H9 (cell line): ENCODE data around the gene SV2A. TPM values are rescaled to one million over a fixed set of nuclear protein-coding genes. Genes with fewer than 3 reads are reported as not detected.

Source experiments
- DNase-seq: peaks from one replicate; pipeline ENCODE4 v3.0.0-alpha.2; 2017
- H2AFZ ChIP-seq: one replicate; pipeline ENCODE4 v1.6.1; 2013; ENCODE audit warnings: mild to moderate bottlenecking, low read length, control low read depth, moderate library complexity
- H2AK5ac ChIP-seq: 2 replicates; pipeline ENCODE4 v1.6.1; 2013; ENCODE audit warnings: low read length, control low read depth, mixed read lengths; ENCODE audit not compliant: insufficient read length
- H2BK120ac ChIP-seq: one replicate; pipeline ENCODE4 v1.6.1; 2013; ENCODE audit warnings: low read depth, mild to moderate bottlenecking, low read length, control low read depth, inconsistent platforms; ENCODE audit not compliant: poor library complexity, severe bottlenecking
- H2BK12ac ChIP-seq: 2 replicates; pipeline ENCODE4 v1.6.1; 2013; ENCODE audit warnings: low read length, control low read depth, mixed read lengths, low read depth; ENCODE audit not compliant: insufficient read length
- H2BK15ac ChIP-seq: 2 replicates; pipeline ENCODE4 v1.6.1; 2013; ENCODE audit warnings: low read depth, low read length, control low read depth
- H2BK20ac ChIP-seq: one replicate; pipeline ENCODE4 v1.6.1; 2013; ENCODE audit warnings: low read depth, mild to moderate bottlenecking, low read length, control low read depth, inconsistent platforms; ENCODE audit not compliant: poor library complexity, severe bottlenecking
- H2BK5ac ChIP-seq: 2 replicates; pipeline ENCODE4 v1.6.1; 2013; ENCODE audit warnings: low read length, control low read depth, mixed read lengths; ENCODE audit not compliant: insufficient read length
- H3K14ac ChIP-seq: 2 replicates; pipeline ENCODE4 v1.6.1; 2013; ENCODE audit warnings: low read length, control low read depth; ENCODE audit not compliant: insufficient read depth
- H3K18ac ChIP-seq: 2 replicates; pipeline ENCODE4 v1.6.1; 2013; ENCODE audit warnings: low read depth, mild to moderate bottlenecking, mixed read lengths, low read length, control low read depth; ENCODE audit not compliant: insufficient read length
- H3K23ac ChIP-seq: 2 replicates; pipeline ENCODE4 v1.6.1; 2013; ENCODE audit warnings: low read length, control low read depth, mixed read lengths, low read depth; ENCODE audit not compliant: insufficient read length
- H3K23me2 ChIP-seq: 2 replicates; pipeline ENCODE4 v1.6.1; 2013; ENCODE audit warnings: low read depth, mild to moderate bottlenecking, mixed read lengths, low read length, control low read depth; ENCODE audit not compliant: insufficient read length, poor library complexity, severe bottlenecking
- H3K27ac ChIP-seq: 2 replicates; pipeline ENCODE4 v1.5.1; 2013; ENCODE audit warnings: low read length, control low read depth, mixed read lengths, low read depth; ENCODE audit not compliant: insufficient read length
- H3K27me3 ChIP-seq: 2 replicates; pipeline ENCODE4 v1.6.1; 2013; ENCODE audit warnings: low read length, control low read depth, inconsistent platforms; ENCODE audit not compliant: insufficient read depth
- H3K4ac ChIP-seq: 2 replicates; pipeline ENCODE4 v1.6.1; 2013; ENCODE audit warnings: low read depth, mild to moderate bottlenecking, control low read depth, inconsistent platforms, low read length, moderate library complexity
- H3K4me1 ChIP-seq: 2 replicates; pipeline ENCODE4 v1.6.1; 2013; ENCODE audit warnings: low read length, control low read depth, inconsistent platforms; ENCODE audit not compliant: insufficient read depth
- H3K4me2 ChIP-seq: 2 replicates; pipeline ENCODE4 v1.6.1; 2013; ENCODE audit warnings: low read length, control low read depth, mixed read lengths; ENCODE audit not compliant: insufficient read length, insufficient read depth
- H3K56ac ChIP-seq: 2 replicates; pipeline ENCODE4 v1.6.1; 2013; ENCODE audit warnings: low read depth, mild to moderate bottlenecking, mixed read lengths, low read length, control low read depth; ENCODE audit not compliant: insufficient read length
- H3K79me1 ChIP-seq: 2 replicates; pipeline ENCODE4 v1.6.1; 2013; ENCODE audit warnings: low read depth, mild to moderate bottlenecking, moderate library complexity, low read length, control low read depth, inconsistent platforms; ENCODE audit not compliant: insufficient read depth, poor library complexity, severe bottlenecking
- H3K79me2 ChIP-seq: 2 replicates; pipeline ENCODE4 v1.6.1; 2013; ENCODE audit warnings: low read length, control low read depth, inconsistent platforms; ENCODE audit not compliant: insufficient read depth
- H3K9ac ChIP-seq: 2 replicates; pipeline ENCODE4 v1.6.1; 2013; ENCODE audit warnings: low read length, control low read depth, mixed read lengths; ENCODE audit not compliant: insufficient read length; ENCODE audit errors: extremely low read depth
- H3K9me3 ChIP-seq: one replicate; pipeline ENCODE4 v1.6.1; 2013; ENCODE audit warnings: low read depth, low read length, inconsistent platforms; ENCODE audit not compliant: control insufficient read depth
- H3T11ph ChIP-seq: one replicate; pipeline ENCODE4 v1.6.1; 2013; ENCODE audit warnings: mild to moderate bottlenecking, low read length, control low read depth, inconsistent platforms
- H4K20me1 ChIP-seq: one replicate; pipeline ENCODE4 v1.6.1; 2013; ENCODE audit not compliant: control insufficient read depth, insufficient read length, insufficient read depth
- H4K5ac ChIP-seq: 2 replicates; pipeline ENCODE4 v1.6.1; 2013; ENCODE audit warnings: low read depth, mild to moderate bottlenecking, mixed read lengths, low read length, control low read depth; ENCODE audit not compliant: insufficient read length
- H4K8ac ChIP-seq: replicated peaks from 2 replicates; pipeline ENCODE4 v1.6.1; 2013; ENCODE audit warnings: low read length, control low read depth, mixed read lengths, low read depth; ENCODE audit not compliant: insufficient read length
- H4K91ac ChIP-seq: 2 replicates; pipeline ENCODE4 v1.6.1; 2013; ENCODE audit warnings: low read depth, mild to moderate bottlenecking, moderate library complexity, mixed read lengths, low read length, control low read depth; ENCODE audit not compliant: insufficient read length
- H3K27ac Mint-ChIP-seq, 3 experiments: 2 replicates in 2 of 3; 3 replicates in 1 of 3; pipeline ENCODE4 v1.8.0; 2020 to 2021; ENCODE audit warnings: mixed read lengths in 3 of 3, mild to moderate bottlenecking in 1 of 3, moderate library complexity in 1 of 3
- H3K27me3 Mint-ChIP-seq: 2 replicates; pipeline ENCODE4 v1.8.0; 2021; ENCODE audit warnings: low read depth, mild to moderate bottlenecking, moderate library complexity, mixed read lengths
- H3K36me3 Mint-ChIP-seq, 3 experiments: 2 replicates in 2 of 3; 3 replicates in 1 of 3; pipeline ENCODE4 v1.8.0; 2020 to 2021; ENCODE audit warnings: low read depth in 3 of 3, mixed read lengths in 3 of 3; ENCODE audit not compliant: insufficient read depth in 1 of 3
- H3K4me1 Mint-ChIP-seq, 2 experiments: 2 replicates each; pipeline ENCODE4 v1.8.0; 2020; ENCODE audit warnings: mixed read lengths in 2 of 2
- H3K4me3 Mint-ChIP-seq, 2 experiments: 2 replicates in 1 of 2; 3 replicates in 1 of 2; pipeline ENCODE4 v1.8.0; 2020 to 2021; ENCODE audit warnings: mild to moderate bottlenecking in 2 of 2, mixed read lengths in 2 of 2, moderate library complexity in 1 of 2
- H3K9me3 Mint-ChIP-seq, 2 experiments: 2 replicates in 1 of 2; 3 replicates in 1 of 2; pipeline ENCODE4 v1.8.0; 2020; ENCODE audit warnings: mild to moderate bottlenecking in 2 of 2, mixed read lengths in 2 of 2, moderate library complexity in 1 of 2
- CTCF ChIP-seq: fragments of 200-600 bp; sonication (generic); conservative IDR thresholded peaks from 3 replicates; pipeline ENCODE4 v1.8.0; 2021; ENCODE audit warnings: antibody characterized with exemption, mild to moderate bottlenecking
- whole genome bisulfite sequencing: extraction: QIAGEN DNeasy Blood & Tissue Kit; methylation state at CpG from one replicate; pipeline ENCODE4 v1.1.7; 2013; ENCODE audit warnings: missing lambda C conversion rate, low lambda C conversion rate, mixed read lengths; ENCODE audit not compliant: insufficient read length; ENCODE audit errors: extremely low coverage; 5-methylcytosine and 5-hydroxymethylcytosine counted together
- total RNA-seq: library from RNA; stranded (reverse); gene quantifications from 2 replicates; pipeline ENCODE4 v1.2.1, GENCODE V29; 2021

Gene SV2A
- total RNA-seq, 1 experiment from 2014 or later: 42.4 TPM

- Mint-ChIP-seq H3K27ac (no peak overlapping the region; a peak in 1 of 7 replicates), H3K27me3 (no peaks in the 10 kb centered on the region), H3K4me3 (no peak overlapping the region; a peak in 1 of 5 replicates), H3K4me1 (peaks cover 27 to 31% of the 10 kb centered on the region in 2 experiments), H3K9me3 (no peaks in the 10 kb centered on the region), H3K36me3 (peaks cover 17 to 39% (median 37%) of the 10 kb centered on the region in 3 experiments; a peak in 6 of 7 replicates)
- no peaks in the 10 kb centered on the region; the same call in 1 of the 2 replicates for H3K79me2 ChIP-seq
- H3K23ac ChIP-seq: no peak overlapping the region
- no peak overlapping the region for H3K9ac ChIP-seq
- H3K56ac ChIP-seq: no peak overlapping the region
- H3K27me3 ChIP-seq: no peaks in the 10 kb centered on the region
- H2BK5ac ChIP-seq: no peak overlapping the region
- no peak for TF ChIP-seq CTCF
- no peak overlapping the region for H2BK15ac ChIP-seq
- H3K9me3 ChIP-seq: no peaks in the 10 kb centered on the region
- H2BK20ac ChIP-seq: no peak overlapping the region
- H3K79me1 ChIP-seq: no peaks in the 10 kb centered on the region
- no peak overlapping the region for H2BK120ac ChIP-seq
- H3K23me2 ChIP-seq: peaks cover 13% of the 10 kb centered on the region
- no peak overlapping the region for H3K18ac ChIP-seq
- no peak overlapping the region for H2AK5ac ChIP-seq
- H3K27ac ChIP-seq: no peak overlapping the region
- no peaks in the 10 kb centered on the region for H4K20me1 ChIP-seq
- no peak overlapping the region for H3K4ac ChIP-seq
- H3K14ac ChIP-seq: no peak overlapping the region
- H3K4me1 ChIP-seq: peaks cover 8% of the 10 kb centered on the region; the same call in 1 of the 2 replicates
- no peak overlapping the region for H2BK12ac ChIP-seq
- no peak overlapping the region for H4K8ac ChIP-seq
- H3T11ph ChIP-seq: no peak overlapping the region
- no peak overlapping the region for H4K91ac ChIP-seq
- no peak for DNase-seq
- no peak overlapping the region for H2AFZ ChIP-seq
- no CpG with 5 or more reads among the region's 1 CpG for WGBS
- H4K5ac ChIP-seq: no peak overlapping the region
- H3K4me2 ChIP-seq: no peak overlapping the region
These were observed 3.1 kb downstream of the SV2A start for GRCh38 chr1:149914545-149914944.
